B cell (primary cell): ENCODE data around the gene PLEKHO2. TPM values are rescaled to one million over a fixed set of nuclear protein-coding genes. Genes with fewer than 3 reads are reported as not detected.

Experiments used
- ATAC-seq: fragments of 200-7000 bp; cut with Tn5 transposase; one replicate; pipeline ENCODE4 v1.10.0; 2021; ENCODE audit warnings: low read depth, mild to moderate bottlenecking, moderate number of reproducible peaks, moderate library complexity
- CTCF ChIA-PET: fragments of 350-600 bp; sonication (Branson Sonifier 250); formaldehyde crosslinking; loops from one replicate; lab custom pipeline; 2021; ENCODE audit warnings: antibody characterized with exemption, inconsistent platforms; lab: Charles Lee
- POLR2A ChIA-PET: fragments of 350-600 bp; sonication (Branson Sonifier 250); formaldehyde crosslinking; loops from one replicate; lab custom pipeline; 2021; ENCODE audit warnings: antibody characterized with exemption; lab: Charles Lee
- DNase-seq: peaks from one replicate; pipeline ENCODE4 v3.0.0; 2013
- H2AFZ ChIP-seq: 2 replicates; pipeline ENCODE4 v1.6.1; 2012; ENCODE audit warnings: mild to moderate bottlenecking, low read depth, low read length; ENCODE audit not compliant: insufficient read depth, poor library complexity, severe bottlenecking
- H3K27ac ChIP-seq, 2 donors: 1 replicate in 1 of 2; 2 replicates in 1 of 2; pipeline ENCODE4 v1.5.1; 2012 to 2013; ENCODE audit warnings: low read length in 2 of 2, mild to moderate bottlenecking in 2 of 2, moderate library complexity in 1 of 2
- H3K27me3 ChIP-seq, 4 experiments: fragments of 200-600 bp in 1 of 4; sonication (generic) in 1 of 4; replicated peaks in 1 of 4; 1 replicate in 2 of 4; 2 replicates in 2 of 4; pipeline versions ENCODE4 v1.6.1 to v1.7.0; 2013 to 2016; ENCODE audit warnings: low read length in 3 of 4, mild to moderate bottlenecking in 2 of 4, mixed read lengths in 1 of 4, moderate library complexity in 1 of 4; ENCODE audit not compliant: insufficient read depth in 4 of 4, control insufficient read depth in 3 of 4; ENCODE audit errors: control extremely low read depth in 1 of 4
- H3K36me3 ChIP-seq, 2 experiments: replicated peaks in 1 of 2; 1 replicate in 1 of 2; 2 replicates in 1 of 2; pipeline versions ENCODE4 v1.6.1 to v1.7.1; 2013; ENCODE audit warnings: low read length in 1 of 2; ENCODE audit not compliant: insufficient read depth in 2 of 2, control insufficient read depth in 1 of 2; ENCODE audit errors: control extremely low read depth in 1 of 2, extremely low read depth in 1 of 2
- H3K4me1 ChIP-seq, 2 donors: fragments of 200-600 bp in 1 of 2; sonication (generic) in 1 of 2; 1 replicate in 1 of 2; 2 replicates in 1 of 2; pipeline versions ENCODE4 v1.5.1 to v1.6.1; 2013 to 2017; ENCODE audit warnings: low read length in 2 of 2; ENCODE audit not compliant: control insufficient read depth in 2 of 2, insufficient read depth in 2 of 2
- H3K4me2 ChIP-seq: replicated peaks from 2 replicates; pipeline ENCODE3; 2012; ENCODE audit warnings: mild to moderate bottlenecking, low read depth, low read length; ENCODE audit not compliant: poor library complexity, severe bottlenecking
- H3K4me3 ChIP-seq, 5 experiments: fragments of 200-600 bp in 1 of 5; sonication (generic) in 1 of 5; 1 replicate in 3 of 5; 2 replicates in 2 of 5; pipeline versions ENCODE4 v1.5.1 to v1.7.0; 2011 to 2016; ENCODE audit warnings: low read length in 4 of 5, mild to moderate bottlenecking in 4 of 5, low read depth in 2 of 5, control low read depth in 1 of 5, moderate library complexity in 1 of 5; ENCODE audit not compliant: insufficient read depth in 1 of 5; ENCODE audit errors: control extremely low read depth in 1 of 5, extremely low read depth in 1 of 5
- H3K79me2 ChIP-seq: fragments of 200-600 bp; sonication (generic); one replicate; pipeline ENCODE4 v1.6.0; 2016; ENCODE audit warnings: low read length; ENCODE audit not compliant: control insufficient read depth, insufficient read depth
- H3K9ac ChIP-seq: fragments of 200-600 bp; sonication (generic); 2 replicates; pipeline ENCODE4 v1.6.1; 2017; ENCODE audit warnings: mild to moderate bottlenecking, low read length, moderate library complexity
- H3K9me3 ChIP-seq, 3 donors: one replicate each; pipeline versions ENCODE4 v1.6.1 to v1.7.1; 2013; ENCODE audit warnings: low read length in 2 of 3; ENCODE audit not compliant: control insufficient read depth in 2 of 3, insufficient read depth in 1 of 3; ENCODE audit errors: control extremely low read depth in 1 of 3
- H4K20me1 ChIP-seq: 2 replicates; pipeline ENCODE4 v1.6.0; 2012; ENCODE audit warnings: mild to moderate bottlenecking, low read length; ENCODE audit not compliant: insufficient read depth, control insufficient read depth, poor library complexity, severe bottlenecking
- H3K27ac Mint-ChIP-seq: one replicate; pipeline ENCODE4 v1.8.0; 2021; ENCODE audit warnings: mixed read lengths
- H3K27me3 Mint-ChIP-seq: one replicate; pipeline ENCODE4 v1.8.0; 2021; ENCODE audit warnings: mixed read lengths
- H3K4me1 Mint-ChIP-seq: one replicate; pipeline ENCODE4 v1.8.0; 2021; ENCODE audit warnings: mixed read lengths
- H3K4me3 Mint-ChIP-seq: one replicate; pipeline ENCODE4 v1.8.0; 2021; ENCODE audit warnings: mixed read lengths
- H3K9me3 Mint-ChIP-seq: one replicate; pipeline ENCODE4 v1.8.0; 2022; ENCODE audit warnings: mixed read lengths; ENCODE audit not compliant: insufficient read depth
- CTCF ChIP-seq: fragments of 200-600 bp; IDR thresholded peaks from one replicate; pipeline ENCODE4 v1.8.0; 2022; ENCODE audit warnings: antibody characterized with exemption, mild to moderate bottlenecking
- EZH2 ChIP-seq: IDR thresholded peaks from 2 replicates; pipeline ENCODE4 v1.6.1; 2012; ENCODE audit warnings: borderline replicate concordance, low read depth, mild to moderate bottlenecking, moderate library complexity, low read length; ENCODE audit not compliant: insufficient read depth, poor library complexity, severe bottlenecking
- WGBS: methylation state at CpG from one replicate; pipeline ENCODE4 v1.1.5; 2013; ENCODE audit warnings: missing lambda C conversion rate; ENCODE audit not compliant: insufficient coverage; 5-methylcytosine and 5-hydroxymethylcytosine counted together
- intact Hi-C: fragments of 100-400 bp; cut with micrococcal nuclease; formaldehyde crosslinking; loops from one replicate; pipeline ENCODE4 v1.10.0; 2022
- polyA plus RNA-seq: library from polyadenylated mRNA; depleted of rRNA; stranded (reverse); fragments of >200 nt; gene quantifications from 2 replicates; pipeline ENCODE4 v1.2.3, GENCODE V29; 2012
- total RNA-seq, 2 donors: library from RNA; stranded (reverse); fragments of 120-200 nt in 1 of 2; gene quantifications; 1 replicate in 1 of 2; 2 replicates in 1 of 2; pipeline versions ENCODE4 v1.2.3 to v1.2.4, GENCODE V29; 2013 to 2022

The PLEKHO2 gene
- total and polyA plus RNA-seq, 2 donors (not counting 1 experiment from before 2014, with no cell fraction given): 13.7 to 23.1 TPM

GRCh38 chr15:64904189-64904588 lies 62.5 kb downstream of the PLEKHO2 start:
- peaks cover 2% of the 10 kb centered on the region for H3K9me3 Mint-ChIP-seq
- 78% methylated on average over 2 of the region's 4 CpGs for WGBS

More at GRCh38 chr15:64904189-64904588, 62.5 kb downstream of the PLEKHO2 start:
- TF ChIP-seq EZH2 (no peak), CTCF (no peak)
- peaks cover 36% of the 10 kb centered on the region for H3K4me1 Mint-ChIP-seq
- Histone ChIP-seq H3K36me3 (no peaks in the 10 kb centered on the region), H2AFZ (no peak overlapping the region), H3K4me1 (peaks cover 21 to 24% of the 10 kb centered on the region in 2 donors), H3K4me3 (no peak overlapping the region), H3K4me2 (no peak overlapping the region), H3K27me3 (no peaks in the 10 kb centered on the region), H3K9ac (no peak overlapping the region), H3K79me2 (peaks cover 3% of the 10 kb centered on the region), H4K20me1 (no peaks in the 10 kb centered on the region), H3K9me3 (peaks cover 1 to 7% (median 6%) of the 10 kb centered on the region in 3 donors), H3K27ac (no peak overlapping the region)
- ChIA-PET POLR2A (no interaction called here), CTCF (interaction anchor here (1.4 to 8.9 kb wide), 10 partner anchors 10 to 214 kb away, joined by 4 to 152 read pairs (median 16); partner anchors contain the start of gene PLEKHO2)
- peaks cover 4% of the 10 kb centered on the region for H3K27me3 Mint-ChIP-seq
- H3K4me3 Mint-ChIP-seq: peak overlapping the region; percentile 67
- DNase-seq (no peak), ATAC-seq (no peak)
- H3K27ac Mint-ChIP-seq: no peak overlapping the region
- intact Hi-C loops: no loop called here
